HFFc6 (cell line): Measurements from ENCODE around the gene CFAP100. TPM values are rescaled to one million over a fixed set of nuclear protein-coding genes. Genes with fewer than 3 reads are reported as not detected.

Experiments
- DNase-seq: peaks from one replicate; pipeline ENCODE4 v3.0.0-alpha.2; 2018
- H3K27ac Mint-ChIP-seq: 2 replicates; pipeline ENCODE4 v1.8.0; 2020; ENCODE audit warnings: mild to moderate bottlenecking, mixed read lengths
- H3K27me3 Mint-ChIP-seq: 2 replicates; pipeline ENCODE4 v1.8.0; 2021; ENCODE audit warnings: mild to moderate bottlenecking, moderate library complexity, mixed read lengths; ENCODE audit not compliant: insufficient read depth
- H3K36me3 Mint-ChIP-seq: 2 replicates; pipeline ENCODE4 v1.8.0; 2021; ENCODE audit warnings: low read depth, mixed read lengths
- H3K4me1 Mint-ChIP-seq: 2 replicates; pipeline ENCODE4 v1.8.0; 2020; ENCODE audit warnings: low read depth, mixed read lengths
- H3K4me3 Mint-ChIP-seq: 2 replicates; pipeline ENCODE4 v1.8.0; 2020; ENCODE audit warnings: mild to moderate bottlenecking, moderate library complexity, mixed read lengths
- H3K9me3 Mint-ChIP-seq: 2 replicates; pipeline ENCODE4 v1.8.0; 2020; ENCODE audit warnings: mild to moderate bottlenecking, mixed read lengths
- total RNA-seq, 6 experiments: library from RNA; stranded (reverse); fragmentation: NEBNext Ultra II Directional; extraction: Animal tissue kit (Norgen Biotek cat#: 25700); gene quantifications; 2 replicates in 1 of 6; 3 replicates in 5 of 6; pipeline ENCODE4 v1.2.3, GENCODE V29; 2021
- TF ChIP-seq, protein P1 (sequence below): fragments of 200-600 bp; sonication (generic); IDR thresholded peaks from 2 replicates; pipeline ENCODE4 v1.5.0; 2021; ENCODE audit warnings: antibody characterized with exemption, mild to moderate bottlenecking

Gene CFAP100
- total RNA-seq, 6 experiments from 2014 or later = not detected

DNA sequence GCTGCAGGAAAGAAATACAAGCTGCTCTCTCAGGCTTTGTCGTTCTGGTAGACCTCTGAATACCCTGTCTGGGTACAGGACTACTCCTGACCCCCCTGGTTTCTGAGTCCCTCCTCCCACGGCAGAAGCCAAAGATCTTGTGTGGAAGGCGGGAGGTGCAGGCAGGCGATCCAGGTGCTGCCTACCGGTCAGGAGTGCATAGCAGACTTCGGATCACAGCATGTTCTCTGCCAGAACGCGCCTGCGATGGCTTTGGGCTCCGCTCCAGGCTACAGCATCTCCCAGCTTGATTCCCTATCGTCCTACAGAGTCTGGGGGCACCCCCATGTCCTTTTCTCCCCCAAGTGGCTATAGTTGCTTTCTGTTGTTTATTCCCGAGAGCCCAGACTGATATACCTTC, 2.5 kb upstream of the CFAP100 start:
- H3K36me3 Mint-ChIP-seq = no peaks in the 10 kb centered on the region
- H3K27ac Mint-ChIP-seq = no peak overlapping the region
- H3K4me1 Mint-ChIP-seq = peaks cover 6% of the 10 kb centered on the region
- H3K4me3 Mint-ChIP-seq = no peak overlapping the region
- no peak for DNase-seq
- H3K9me3 Mint-ChIP-seq = no peaks in the 10 kb centered on the region
- TF ChIP-seq, protein P1, sequence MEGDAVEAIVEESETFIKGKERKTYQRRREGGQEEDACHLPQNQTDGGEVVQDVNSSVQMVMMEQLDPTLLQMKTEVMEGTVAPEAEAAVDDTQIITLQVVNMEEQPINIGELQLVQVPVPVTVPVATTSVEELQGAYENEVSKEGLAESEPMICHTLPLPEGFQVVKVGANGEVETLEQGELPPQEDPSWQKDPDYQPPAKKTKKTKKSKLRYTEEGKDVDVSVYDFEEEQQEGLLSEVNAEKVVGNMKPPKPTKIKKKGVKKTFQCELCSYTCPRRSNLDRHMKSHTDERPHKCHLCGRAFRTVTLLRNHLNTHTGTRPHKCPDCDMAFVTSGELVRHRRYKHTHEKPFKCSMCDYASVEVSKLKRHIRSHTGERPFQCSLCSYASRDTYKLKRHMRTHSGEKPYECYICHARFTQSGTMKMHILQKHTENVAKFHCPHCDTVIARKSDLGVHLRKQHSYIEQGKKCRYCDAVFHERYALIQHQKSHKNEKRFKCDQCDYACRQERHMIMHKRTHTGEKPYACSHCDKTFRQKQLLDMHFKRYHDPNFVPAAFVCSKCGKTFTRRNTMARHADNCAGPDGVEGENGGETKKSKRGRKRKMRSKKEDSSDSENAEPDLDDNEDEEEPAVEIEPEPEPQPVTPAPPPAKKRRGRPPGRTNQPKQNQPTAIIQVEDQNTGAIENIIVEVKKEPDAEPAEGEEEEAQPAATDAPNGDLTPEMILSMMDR = no peak
- H3K27me3 Mint-ChIP-seq = peaks cover 29% of the 10 kb centered on the region

- Mint-ChIP-seq H3K4me1 (peaks cover 6% of the 10 kb centered on the region), H3K9me3 (no peaks in the 10 kb centered on the region), H3K27ac (no peak overlapping the region), H3K27me3 (peaks cover 30% of the 10 kb centered on the region), H3K36me3 (no peaks in the 10 kb centered on the region), H3K4me3 (no peak overlapping the region)
- TF ChIP-seq, protein P1 = no peak
- DNase-seq = no peak
Observed at GRCh38 chr3:126393563-126393962, 1.1 kb upstream of the CFAP100 start.

DNA sequence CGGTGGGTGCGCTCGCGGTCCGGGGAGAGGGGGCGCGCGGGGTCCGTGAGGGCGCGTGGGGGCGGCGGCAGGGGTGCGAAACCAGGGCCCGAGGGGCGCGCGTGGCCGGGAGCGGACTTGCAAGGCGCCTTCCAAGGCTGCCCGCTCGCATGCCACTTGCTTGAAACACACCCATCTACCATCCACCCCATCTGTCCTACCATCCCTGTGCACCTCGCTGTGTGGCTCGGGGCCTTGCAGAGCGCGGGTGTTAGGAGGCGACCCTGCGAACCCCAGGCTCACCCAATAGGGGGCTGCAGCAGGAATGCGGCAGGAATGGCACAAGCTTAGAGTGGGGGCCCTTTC, 240 bp downstream of the CFAP100 start:
- H3K4me1 Mint-ChIP-seq = no peaks in the 10 kb centered on the region

DNA sequence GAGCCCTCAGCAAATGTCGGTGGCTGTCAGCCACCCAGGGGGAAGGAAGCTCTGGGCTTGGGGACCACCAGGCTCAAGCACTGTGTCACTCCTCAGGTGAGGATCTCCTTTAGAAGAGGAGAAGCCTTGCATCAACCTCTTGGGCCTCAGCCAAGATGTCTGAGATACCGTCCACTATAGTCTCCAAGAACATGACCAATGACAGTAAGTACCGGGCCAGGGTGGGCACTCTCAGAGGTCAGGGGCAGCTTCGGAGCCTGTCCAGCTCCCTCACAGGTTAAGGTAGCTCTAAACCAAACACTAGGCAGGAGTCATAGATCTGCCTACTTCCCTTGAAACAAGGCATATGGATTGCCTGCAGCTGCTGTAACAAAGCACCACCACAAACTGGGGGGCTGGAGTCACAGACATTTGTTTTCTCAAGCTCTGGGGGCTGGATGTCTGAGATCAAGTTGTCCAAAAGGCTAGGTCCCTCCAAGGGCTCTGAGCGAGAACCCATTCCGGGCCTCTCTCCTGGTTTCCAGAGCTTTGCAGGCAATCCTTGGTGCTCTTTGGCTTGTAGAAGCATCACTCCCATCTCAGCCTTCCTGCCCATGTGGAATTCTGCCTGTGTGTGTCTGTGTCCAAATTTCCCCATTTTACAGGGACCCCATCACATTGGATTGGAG, 1.3 kb downstream of the CFAP100 start:
- no peak overlapping the region for H3K27ac Mint-ChIP-seq
- no peak overlapping the region for H3K4me3 Mint-ChIP-seq
- no peaks in the 10 kb centered on the region for H3K36me3 Mint-ChIP-seq
- peaks cover 38% of the 10 kb centered on the region for H3K27me3 Mint-ChIP-seq
- H3K4me1 Mint-ChIP-seq = no peaks in the 10 kb centered on the region
- TF ChIP-seq, protein P1 = no peak
- no peak for DNase-seq
- H3K9me3 Mint-ChIP-seq = no peaks in the 10 kb centered on the region

More for the DNA sequence above, 240 bp downstream of the CFAP100 start:
- H3K27me3 Mint-ChIP-seq = peaks cover 37% of the 10 kb centered on the region
- H3K27ac Mint-ChIP-seq = no peak overlapping the region
- no peak overlapping the region for H3K4me3 Mint-ChIP-seq
- no peaks in the 10 kb centered on the region for H3K36me3 Mint-ChIP-seq
- no peaks in the 10 kb centered on the region for H3K9me3 Mint-ChIP-seq
- TF ChIP-seq, protein P1 = no peak
- no peak for DNase-seq

- Mint-ChIP-seq H3K36me3 (no peaks in the 10 kb centered on the region), H3K27me3 (peaks cover 41% of the 10 kb centered on the region), H3K27ac (no peak overlapping the region), H3K9me3 (no peaks in the 10 kb centered on the region), H3K4me1 (no peaks in the 10 kb centered on the region), H3K4me3 (no peak overlapping the region)
- no peak for DNase-seq
- TF ChIP-seq, protein P1 = no peak
Observed at GRCh38 chr3:126396536-126396935, 1.8 kb downstream of the CFAP100 start.
